HCT116 (cell line): ENCODE measurements around the gene NDUFS7.

ENCODE experiments used
- EZH2 ChIP-seq: fragments of 200-600 bp; sonication (generic); IDR thresholded peaks from 2 replicates; pipeline ENCODE4 v1.6.1; 2017; ENCODE audit warnings: antibody characterized with exemption, mixed run types
- YY1 ChIP-seq: IDR thresholded peaks from 2 replicates; pipeline ENCODE4 v1.6.1; 2011; ENCODE audit warnings: low read length, low read depth, moderate library complexity, mild to moderate bottlenecking; ENCODE audit not compliant: insufficient replicate concordance; ENCODE audit errors: extremely low read depth
- TF ChIP-seq, protein P1 (sequence below), 3 experiments: fragments of 200-600 bp in 1 of 3; sonication (generic) in 1 of 3; IDR thresholded peaks in 2 of 3; conservative IDR thresholded peaks in 1 of 3; 2 replicates each; pipeline ENCODE4 v1.5.1; 2012 to 2017; ENCODE audit warnings: low read depth in 2 of 3, low read length in 2 of 3, antibody characterized with exemption in 1 of 3, borderline replicate concordance in 1 of 3, control low read depth in 1 of 3, mild to moderate bottlenecking in 1 of 3, mixed read lengths in 1 of 3, mixed run types in 1 of 3, moderate library complexity in 1 of 3; ENCODE audit not compliant: insufficient read depth in 1 of 3

DNA sequence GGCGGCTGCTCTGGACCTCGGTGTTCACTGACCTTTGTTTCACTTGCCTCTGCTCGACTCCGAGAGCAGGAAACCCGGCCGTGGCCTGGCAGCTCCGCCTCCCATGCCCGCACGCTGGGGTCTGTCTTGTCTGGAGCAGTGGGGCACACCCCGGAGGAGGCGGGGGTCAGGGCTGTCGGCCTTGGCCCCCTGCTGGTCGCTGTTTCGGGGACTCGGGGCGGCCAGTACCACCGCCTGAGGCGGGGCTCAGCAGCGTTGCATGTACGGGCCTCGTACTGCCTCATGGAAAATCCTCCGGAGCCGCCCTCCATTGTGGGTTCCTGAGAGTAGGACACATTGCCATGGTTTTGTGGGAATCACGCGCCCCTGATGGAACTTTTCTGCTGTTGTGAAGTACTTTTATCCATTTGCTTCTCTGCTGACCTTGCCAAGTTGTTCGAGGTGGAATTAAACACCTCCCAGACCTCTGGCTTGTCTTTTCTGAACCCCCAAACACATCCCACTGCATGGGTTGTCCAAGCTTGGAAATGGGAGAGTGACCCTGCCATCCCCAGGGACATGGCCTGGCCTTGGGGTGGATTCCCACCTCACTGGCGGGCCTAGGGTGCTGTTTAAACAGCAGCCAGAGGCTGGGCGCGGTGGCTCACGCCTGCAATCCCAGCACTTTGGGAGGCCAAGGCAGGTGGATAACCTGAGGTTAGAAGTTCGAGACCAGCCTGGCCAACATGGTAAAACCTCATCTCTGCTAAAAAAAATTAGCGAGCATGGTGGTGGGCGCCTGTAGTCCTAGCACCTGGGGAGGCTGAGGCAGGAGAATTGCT lies 5.5 kb upstream of the NDUFS7 start:
- TF ChIP-seq, protein P1, sequence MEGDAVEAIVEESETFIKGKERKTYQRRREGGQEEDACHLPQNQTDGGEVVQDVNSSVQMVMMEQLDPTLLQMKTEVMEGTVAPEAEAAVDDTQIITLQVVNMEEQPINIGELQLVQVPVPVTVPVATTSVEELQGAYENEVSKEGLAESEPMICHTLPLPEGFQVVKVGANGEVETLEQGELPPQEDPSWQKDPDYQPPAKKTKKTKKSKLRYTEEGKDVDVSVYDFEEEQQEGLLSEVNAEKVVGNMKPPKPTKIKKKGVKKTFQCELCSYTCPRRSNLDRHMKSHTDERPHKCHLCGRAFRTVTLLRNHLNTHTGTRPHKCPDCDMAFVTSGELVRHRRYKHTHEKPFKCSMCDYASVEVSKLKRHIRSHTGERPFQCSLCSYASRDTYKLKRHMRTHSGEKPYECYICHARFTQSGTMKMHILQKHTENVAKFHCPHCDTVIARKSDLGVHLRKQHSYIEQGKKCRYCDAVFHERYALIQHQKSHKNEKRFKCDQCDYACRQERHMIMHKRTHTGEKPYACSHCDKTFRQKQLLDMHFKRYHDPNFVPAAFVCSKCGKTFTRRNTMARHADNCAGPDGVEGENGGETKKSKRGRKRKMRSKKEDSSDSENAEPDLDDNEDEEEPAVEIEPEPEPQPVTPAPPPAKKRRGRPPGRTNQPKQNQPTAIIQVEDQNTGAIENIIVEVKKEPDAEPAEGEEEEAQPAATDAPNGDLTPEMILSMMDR (IDR thresholded peaks at IDR 0.05 in 2 of 3, conservative IDR thresholded peaks at IDR 0.05 in 1 of 3; ENCODE audit: borderline replicate concordance in 1 of 3, insufficient read depth in 1 of 3, low read depth in 2 of 3, low read length in 2 of 3) = no peak
- no peak for TF ChIP-seq YY1
- TF ChIP-seq EZH2 = no peak
